Activated naive CD4-positive, alpha-beta T cell (primary cell): ENCODE measurements around the gene TMEM135.

Experiments
- DNase-seq, 4 experiments: peaks; one replicate each; lab custom pipeline; 2025; lab: John Stamatoyannopoulos, UW

TMEM135 gene

DNA sequence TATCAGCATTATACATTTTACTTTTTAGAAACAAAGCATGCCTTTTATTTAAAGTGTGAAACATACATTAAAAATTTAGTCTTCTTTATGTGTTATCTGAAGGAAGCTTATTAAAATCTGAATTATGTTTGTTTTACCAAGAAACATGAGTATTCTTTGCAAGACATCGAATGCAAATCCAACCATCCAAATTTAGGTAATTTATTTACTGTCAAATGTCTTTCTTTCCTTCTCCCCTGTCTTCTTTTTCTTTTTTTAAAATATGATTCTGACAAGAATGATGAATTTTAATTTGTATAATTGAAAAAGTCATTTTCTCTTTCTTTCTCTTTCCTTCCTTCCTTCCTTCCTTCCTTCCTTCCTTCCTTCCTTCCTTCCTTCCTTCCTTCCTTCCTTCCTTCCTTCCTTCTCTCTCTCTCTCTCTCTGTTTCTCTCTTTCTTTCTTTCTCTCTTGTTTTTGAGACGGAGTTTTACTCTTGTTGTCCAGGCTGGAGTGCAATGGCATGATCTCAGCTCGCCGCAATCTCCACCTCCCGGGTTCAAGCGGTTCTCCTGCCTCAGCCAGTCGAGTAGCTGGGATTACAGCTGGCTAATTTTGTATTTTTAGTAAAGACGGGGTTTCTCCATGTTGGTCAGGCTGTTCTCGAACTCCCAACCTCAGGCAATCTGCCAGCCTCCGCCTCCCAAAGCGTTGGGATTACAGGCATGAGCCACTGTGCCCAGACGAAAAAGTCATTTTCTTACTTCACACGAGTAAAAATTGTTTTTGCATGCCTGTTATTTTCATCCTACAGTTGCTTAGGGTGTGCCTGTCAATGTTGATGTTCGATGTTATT, 157.5 kb downstream of the TMEM135 start:
- no peak for DNase-seq

DNA sequence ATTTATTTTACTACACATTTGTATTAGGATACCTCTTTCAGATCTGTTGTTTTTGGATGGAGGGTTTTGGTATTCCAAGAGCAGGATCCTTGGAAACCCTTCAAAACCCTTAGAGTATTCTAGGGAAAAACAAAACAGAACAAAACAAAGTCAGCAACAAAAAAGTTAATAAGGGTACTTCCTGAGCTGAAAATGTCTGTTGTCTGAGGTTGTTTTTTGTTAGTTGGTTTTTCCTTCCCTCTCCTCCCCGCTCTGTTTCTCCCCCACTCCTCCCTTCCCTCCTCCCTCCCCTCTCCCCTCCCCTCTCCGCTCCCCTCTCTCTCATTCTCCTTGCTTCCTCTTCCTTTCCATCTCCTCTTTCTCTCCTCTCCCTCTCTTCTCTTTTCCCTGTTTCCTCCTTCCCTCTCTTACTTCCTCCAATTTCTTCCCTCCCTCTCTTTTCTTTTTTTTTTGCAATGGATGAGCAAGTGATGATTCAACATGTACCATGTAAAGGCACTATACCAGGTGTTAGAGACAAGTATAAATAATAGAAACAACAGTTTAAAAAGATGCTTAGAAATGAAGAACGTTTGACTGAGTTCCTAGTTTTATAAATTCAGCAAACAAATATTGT, 160.6 kb downstream of the TMEM135 start:
- no peak for DNase-seq

DNA sequence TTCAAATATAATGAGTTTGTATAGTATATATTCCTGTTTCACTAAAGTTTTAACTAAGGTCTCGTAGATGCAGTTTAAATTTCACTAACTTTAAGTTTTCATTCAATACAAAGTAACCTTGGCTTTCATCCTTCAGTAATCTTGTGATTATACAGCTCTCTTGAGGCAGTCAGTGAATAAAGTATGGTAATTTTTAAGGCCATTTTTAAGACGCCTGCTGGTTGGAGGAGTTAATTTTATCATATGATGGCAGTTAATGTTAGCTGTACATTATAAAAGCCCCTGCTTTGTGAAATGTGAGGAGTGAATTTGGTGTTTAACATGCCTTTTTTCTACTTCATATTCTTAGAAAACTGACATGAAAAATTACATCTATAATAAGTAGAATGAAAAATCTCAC, 163.6 kb downstream of the TMEM135 start:
- DNase-seq = no peak

DNA sequence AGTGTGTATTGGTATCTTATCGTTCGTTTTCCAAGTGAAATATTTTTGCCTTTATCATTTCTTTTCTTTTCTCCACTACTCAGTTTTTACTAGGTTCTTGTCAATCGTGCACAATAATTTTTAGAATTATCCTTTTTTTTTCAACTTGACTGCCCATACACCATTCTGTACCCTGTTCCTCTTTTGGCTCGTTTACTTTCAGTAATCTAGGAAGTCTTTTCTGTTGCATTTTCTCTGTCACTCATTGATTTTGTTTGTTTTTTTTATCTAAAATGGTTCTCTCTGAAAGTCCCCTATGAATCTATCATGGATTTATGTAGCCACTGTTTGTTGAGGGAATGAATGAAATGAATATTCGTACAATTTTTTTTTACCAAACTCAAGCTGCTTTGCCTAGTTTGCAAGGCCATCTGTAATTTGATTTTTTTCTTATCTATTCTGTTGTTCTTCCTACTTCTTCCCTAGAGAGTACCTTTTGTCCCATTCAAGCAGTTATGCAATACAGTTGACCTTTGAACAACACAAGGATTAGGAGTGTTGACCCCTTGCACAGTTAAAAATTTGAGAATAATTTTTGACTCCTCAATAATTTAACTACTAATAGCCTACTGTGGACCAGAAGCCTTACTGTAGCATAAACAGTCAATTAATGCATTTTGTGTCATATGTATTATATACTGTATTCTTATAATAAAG, 166.3 kb downstream of the TMEM135 start:
- DNase-seq = no peak

GRCh38 chr11:87212891-87213290, 175.2 kb downstream of the TMEM135 start:
- no peak for DNase-seq

- DNase-seq = no peak
These were observed 175.7 kb downstream of the TMEM135 start for GRCh38 chr11:87213444-87213843.

GRCh38 chr11:87215236-87215635, 177.5 kb downstream of the TMEM135 start:
- DNase-seq = no peak

- no peak for DNase-seq
These were observed 181.5 kb downstream of the TMEM135 start for GRCh38 chr11:87219266-87219665.

DNA sequence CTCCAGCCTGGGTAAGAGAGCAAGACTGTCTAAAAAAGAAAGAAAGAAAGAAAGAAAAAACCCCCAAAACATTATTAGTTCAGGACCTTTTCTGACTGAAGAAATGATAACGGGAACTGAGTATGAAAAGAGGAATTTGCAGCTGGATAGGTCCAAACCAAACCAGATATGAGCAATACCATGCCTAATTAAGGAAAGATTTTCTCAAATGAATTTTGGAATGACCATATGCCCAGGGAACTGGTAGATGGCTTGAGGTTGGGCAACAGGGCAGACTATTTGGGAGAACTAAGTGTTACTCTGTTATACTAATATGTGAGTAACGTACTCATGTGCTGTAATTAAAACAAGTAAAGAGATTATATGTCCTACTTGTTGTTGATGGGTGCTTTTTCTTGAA, 186.1 kb downstream of the TMEM135 start:
- no peak for DNase-seq

DNA sequence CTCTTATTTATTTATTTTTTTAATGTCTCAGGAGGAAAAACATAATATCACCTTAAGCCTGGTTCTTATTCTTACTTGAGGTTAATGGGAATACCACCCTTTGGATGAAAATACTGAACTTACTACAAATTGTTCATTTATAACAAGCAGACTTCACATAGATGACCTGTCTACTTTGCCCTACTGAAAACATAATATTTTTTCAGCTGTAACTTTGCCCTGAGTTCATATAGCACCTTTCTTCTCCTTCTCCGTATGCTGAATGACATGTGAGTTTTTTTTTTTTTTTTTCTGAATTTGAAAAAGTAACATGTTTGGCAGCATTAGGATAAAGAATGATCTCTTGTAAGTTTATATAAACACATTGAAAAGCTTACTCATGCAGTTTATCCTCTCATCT, 186.8 kb downstream of the TMEM135 start:
- no peak for DNase-seq

DNA sequence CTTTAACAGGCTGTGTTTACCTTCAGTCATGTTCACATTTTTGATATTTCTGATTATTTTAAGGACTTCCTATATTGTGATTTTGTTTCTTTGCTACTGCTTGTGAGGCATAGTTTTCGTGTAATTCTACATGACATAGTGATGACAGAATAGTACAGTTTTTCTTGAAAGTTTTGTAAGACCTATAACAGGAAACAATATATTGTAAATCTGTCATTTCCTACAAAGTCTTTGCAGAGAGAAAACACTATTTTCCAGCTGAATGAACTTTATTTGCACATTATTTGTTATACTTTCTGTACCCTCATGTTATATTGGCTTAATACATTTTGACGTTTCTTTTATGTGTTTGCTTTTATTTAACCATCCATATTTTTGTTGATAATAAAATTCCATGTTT, 191.1 kb downstream of the TMEM135 start:
- no peak for DNase-seq

DNA sequence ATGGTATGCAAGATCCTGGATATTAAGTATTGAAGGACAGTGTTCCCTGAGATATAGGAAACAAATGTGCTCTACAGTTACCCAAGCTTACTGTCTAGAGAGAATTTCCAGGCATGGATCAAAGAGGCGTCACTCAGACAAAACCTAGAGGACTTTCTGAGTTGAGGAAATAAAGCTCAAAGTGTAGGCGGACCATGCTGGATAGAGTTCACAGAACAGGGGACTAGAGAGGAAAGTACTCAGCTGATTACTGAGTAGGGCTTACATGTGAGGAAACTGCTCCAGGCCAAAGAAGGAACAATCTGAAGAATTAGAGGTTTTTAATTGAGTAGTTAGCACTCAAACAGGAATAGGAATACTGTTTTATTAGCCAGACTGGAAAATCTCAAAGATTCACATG, 193.3 kb downstream of the TMEM135 start:
- DNase-seq = no peak

DNA sequence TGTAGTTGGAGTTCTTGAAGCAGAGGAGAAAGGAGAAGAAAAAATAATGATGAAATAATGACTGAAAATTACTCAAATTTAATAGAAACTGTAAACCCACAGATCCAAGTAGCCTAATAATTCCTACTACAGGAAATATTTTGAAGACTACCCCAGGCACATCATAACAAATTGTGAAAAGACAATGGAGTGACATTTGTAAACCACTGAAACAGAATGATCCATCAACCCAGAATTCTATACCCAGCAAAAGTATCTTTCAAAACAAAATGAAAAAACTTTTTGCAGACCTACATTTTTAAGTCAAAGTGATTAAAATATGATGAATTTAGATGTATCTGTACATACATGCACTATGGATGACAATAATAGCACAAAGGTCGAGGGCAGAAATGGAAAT, 194.6 kb downstream of the TMEM135 start:
- DNase-seq = no peak

DNA sequence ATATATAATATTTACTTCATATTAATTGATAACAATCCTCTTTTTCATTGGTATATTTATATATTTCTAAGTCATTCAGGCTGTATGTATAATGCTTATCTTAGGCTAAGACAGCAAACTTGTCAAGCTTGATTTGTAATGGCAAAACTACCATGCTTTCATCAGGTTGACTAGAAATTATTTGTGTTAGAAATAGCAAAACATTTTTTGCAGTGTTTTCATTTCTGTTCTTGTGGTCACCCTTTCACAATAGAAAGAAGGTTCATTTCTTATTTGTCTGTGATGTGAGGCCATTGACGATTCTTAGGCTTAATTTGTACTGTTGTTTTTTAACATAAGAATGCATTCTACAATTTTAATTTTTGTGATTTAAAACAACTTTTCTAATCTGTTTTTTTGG, 197.6 kb downstream of the TMEM135 start:
- DNase-seq = no peak

DNA sequence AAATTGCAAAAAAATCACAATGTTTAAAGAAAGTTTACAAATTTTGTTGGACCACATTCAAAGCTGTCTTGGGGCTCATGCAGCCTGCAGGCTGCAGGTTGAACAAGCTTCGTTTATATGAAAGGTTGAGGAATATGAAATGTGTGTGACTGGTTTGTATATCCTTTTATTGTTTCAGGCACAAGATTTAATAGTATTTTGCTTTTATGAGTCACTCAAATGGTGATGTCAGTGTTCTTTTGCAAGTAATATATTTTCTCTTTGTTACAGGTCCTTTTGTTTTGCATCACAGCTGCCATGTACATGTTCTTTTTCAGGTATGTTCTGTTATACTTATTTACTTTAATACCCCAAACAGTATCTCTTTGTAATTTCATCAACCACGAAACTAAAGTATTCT, 198.6 kb downstream of the TMEM135 start:
- DNase-seq = no peak

DNA sequence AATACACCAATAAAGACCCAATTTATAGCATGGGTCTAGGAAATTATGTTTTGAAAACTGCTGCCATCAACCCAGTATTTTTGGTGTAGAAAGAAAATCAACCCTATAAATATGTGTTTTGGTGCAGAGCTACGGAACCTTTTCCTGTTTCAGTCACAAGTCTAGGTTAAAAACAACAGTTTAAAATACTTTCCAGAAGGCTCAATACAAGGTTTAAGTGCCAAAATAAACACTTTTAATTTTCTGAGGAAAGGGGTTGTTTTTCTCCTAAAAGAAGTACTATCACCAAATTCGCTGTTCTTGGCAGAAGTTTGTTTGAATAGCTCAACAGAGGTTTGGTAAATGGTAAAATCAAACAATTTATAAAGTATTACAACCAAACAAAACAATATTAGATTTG, 201.3 kb downstream of the TMEM135 start:
- DNase-seq = no peak

GRCh38 chr11:87239531-87239930, 201.8 kb downstream of the TMEM135 start:
- DNase-seq = no peak

DNA sequence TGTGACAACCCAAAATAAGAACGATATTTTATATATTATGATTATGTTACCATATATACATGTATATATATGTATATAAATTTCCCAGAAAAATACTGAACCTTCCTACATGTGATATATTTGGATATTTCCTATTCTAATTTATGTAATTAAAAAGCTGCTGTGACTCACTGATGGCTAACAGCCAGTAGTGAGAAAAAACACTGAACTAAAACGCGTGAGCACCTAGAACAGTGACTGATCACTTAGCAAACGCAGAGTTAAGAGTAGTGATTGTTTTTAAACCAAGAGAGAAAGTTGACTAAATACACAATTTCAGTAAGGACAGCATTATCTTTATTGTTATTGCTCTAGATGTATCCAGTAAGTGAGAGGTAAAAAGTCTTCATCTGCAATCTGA, 213.8 kb downstream of the TMEM135 start:
- no peak for DNase-seq

GRCh38 chr11:87252869-87253268, 215.1 kb downstream of the TMEM135 start:
- DNase-seq = no peak

- no peak for DNase-seq
These were observed 216.8 kb downstream of the TMEM135 start for GRCh38 chr11:87254562-87254961.

DNA sequence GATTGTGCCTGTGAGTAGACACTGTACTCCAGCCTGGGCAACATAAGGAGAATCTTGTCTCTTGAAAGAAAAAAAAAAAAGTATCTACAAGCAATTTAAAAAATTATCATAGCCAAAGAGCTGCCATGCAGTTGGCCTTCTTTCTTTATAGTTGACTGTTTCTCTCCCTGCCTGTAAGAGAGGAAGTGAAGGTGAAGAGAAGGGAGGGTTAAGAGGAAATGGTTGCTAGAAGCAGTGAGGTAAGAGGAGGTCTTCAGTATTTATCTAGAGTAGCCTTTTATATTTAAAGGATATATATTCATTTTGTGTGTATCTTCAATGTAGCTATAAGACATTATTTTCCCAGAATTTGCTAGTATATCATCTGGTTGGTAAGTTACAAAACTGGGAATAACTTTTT, 217.9 kb downstream of the TMEM135 start:
- no peak for DNase-seq

DNA sequence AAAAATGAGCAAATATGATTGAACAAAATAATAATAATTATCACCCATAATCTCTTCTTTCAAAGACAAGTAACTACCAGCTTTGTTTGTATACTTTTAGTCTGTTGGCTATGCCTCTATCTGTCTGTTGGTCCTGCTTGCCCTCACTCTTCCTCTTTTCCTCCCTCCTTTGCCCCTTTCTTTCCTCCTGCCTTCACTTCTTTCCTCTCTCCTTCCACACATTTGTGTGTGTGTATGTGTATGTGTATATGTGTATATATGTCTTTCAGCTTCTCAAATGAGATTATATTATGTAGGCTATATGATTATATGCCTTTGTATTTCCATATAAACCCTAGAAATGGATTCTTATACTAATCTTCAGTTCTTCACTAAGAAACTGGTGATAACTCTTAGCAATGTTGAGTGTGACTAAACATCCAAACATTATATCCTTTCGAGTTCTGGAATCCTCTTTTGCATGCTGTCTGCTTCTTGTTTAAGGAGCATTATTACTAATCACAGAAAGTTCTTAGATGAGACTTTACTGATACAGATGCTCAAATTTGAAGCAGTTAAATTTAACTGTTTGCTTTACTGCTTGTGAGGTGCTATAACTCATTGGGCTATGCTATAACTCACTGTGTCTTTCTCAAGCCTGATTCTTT, 219.1 kb downstream of the TMEM135 start:
- no peak for DNase-seq
